ENCODE results near the gene KANSL1L. TPM values are rescaled to one million over a fixed set of nuclear protein-coding genes. Genes with fewer than 3 reads are reported as not detected.

KANSL1L gene
- total and polyA plus RNA-seq, 11 donors: 6.1 to 24.9 (median 18.0) TPM

GRCh38 chr2:210207929-210208328 is 36.7 kb upstream of the KANSL1L start:
- 71 to 91% (median 82%) methylated on average over 1 of the region's 1 CpG for WGBS, 4 donors
- H3K27me3 ChIP-seq: no peaks in the 10 kb centered on the region
- ATAC-seq: no peak

GRCh38 chr2:210203558-210203957 is 32.3 kb upstream of the KANSL1L start:
- no peak overlapping the region for H3K4me3 ChIP-seq
- no peaks in the 10 kb centered on the region for H3K4me1 ChIP-seq
- H3K36me3 ChIP-seq: no peaks in the 10 kb centered on the region
- no peaks in the 10 kb centered on the region for H3K27me3 ChIP-seq
- 53 to 75% (median 60%) methylated on average over 1 of the region's 1 CpG for WGBS, 4 donors
- no peaks in the 10 kb centered on the region for H3K9me3 ChIP-seq
- H3K27ac ChIP-seq: no peak overlapping the region
- ATAC-seq (no peak), DNase-seq (no peak)
- TF ChIP-seq CTCF (IDR thresholded peaks at IDR 0.05): no peak
- TF ChIP-seq POLR2A (IDR thresholded peaks at IDR 0.05): no peak
- intact Hi-C loops (cut with DNase I): no loop called here

More at GRCh38 chr2:210207929-210208328, 36.7 kb upstream of the KANSL1L start:
- Histone ChIP-seq H3K4me1 (no peaks in the 10 kb centered on the region), H3K36me3 (no peaks in the 10 kb centered on the region), H3K4me3 (no peak overlapping the region), H3K9me3 (no peaks in the 10 kb centered on the region), H3K27ac (no peak overlapping the region)
- intact Hi-C loops (cut with DNase I): no loop called here
- no peak for DNase-seq
- TF ChIP-seq POLR2A (IDR thresholded peaks at IDR 0.05): no peak
- no peak for TF ChIP-seq CTCF (IDR thresholded peaks at IDR 0.05)

DNA sequence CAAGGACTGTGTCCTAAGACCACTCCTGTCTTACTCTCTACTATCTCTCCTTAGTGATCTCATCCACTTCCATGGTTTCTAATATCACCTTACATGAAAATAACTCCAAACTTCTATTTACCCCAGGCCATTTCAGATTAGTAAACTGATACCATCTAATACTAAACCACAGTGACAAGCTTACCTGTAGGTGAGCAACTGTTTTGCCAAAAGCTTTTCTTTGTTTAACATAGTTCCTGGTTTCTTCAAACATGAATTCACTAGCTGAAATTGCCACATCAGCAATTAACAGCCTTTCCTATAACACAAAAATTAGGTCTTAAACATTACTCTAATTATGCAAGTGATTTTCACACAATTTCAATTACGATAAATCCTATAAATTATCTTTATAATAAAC is 31.9 kb upstream of the KANSL1L start:
- Histone ChIP-seq H3K27me3 (no peaks in the 10 kb centered on the region), H3K4me3 (no peak overlapping the region), H3K9me3 (no peaks in the 10 kb centered on the region), H3K27ac (no peak overlapping the region), H3K36me3 (no peaks in the 10 kb centered on the region), H3K4me1 (no peaks in the 10 kb centered on the region)
- intact Hi-C loops (cut with DNase I): no loop called here
- 76 to 84% (median 78%) methylated on average over 1 of the region's 1 CpG for WGBS, 4 donors
- DNase-seq: no peak
- no peak for ATAC-seq
- TF ChIP-seq CTCF (IDR thresholded peaks at IDR 0.05) (no peak), POLR2A (IDR thresholded peaks at IDR 0.05) (no peak)

DNA sequence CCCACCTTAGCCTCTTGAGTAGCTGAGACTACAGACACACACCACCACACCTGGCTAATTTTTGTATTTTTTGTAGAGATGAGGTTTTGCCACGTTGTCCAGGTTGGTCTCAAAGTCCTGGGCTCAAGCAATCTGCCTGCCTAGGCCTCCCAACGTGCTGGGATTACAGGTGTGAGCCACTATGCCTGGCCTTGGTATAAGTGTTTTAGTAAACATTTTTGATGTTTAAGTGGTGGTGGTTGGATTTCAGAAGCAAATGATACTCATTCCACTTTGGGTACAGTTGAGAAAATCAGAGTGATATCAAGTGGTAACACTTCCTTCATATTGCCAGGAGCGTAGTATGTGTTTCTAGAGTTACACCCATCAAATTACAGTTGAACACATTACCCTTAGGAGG is 28.6 kb upstream of the KANSL1L start:
- WGBS, 4 donors: 79 to 87% (median 86%) methylated on average over 3 of the region's 3 CpGs
- DNase-seq (no peak), ATAC-seq (no peak)
- Histone ChIP-seq H3K9me3 (no peaks in the 10 kb centered on the region), H3K27me3 (no peaks in the 10 kb centered on the region), H3K4me1 (peaks cover 0 to 4% (median 0%) of the 10 kb centered on the region in 12 donors), H3K4me3 (no peak overlapping the region), H3K36me3 (no peaks in the 10 kb centered on the region), H3K27ac (no peak overlapping the region)
- TF ChIP-seq CTCF (IDR thresholded peaks at IDR 0.05) (no peak), POLR2A (IDR thresholded peaks at IDR 0.05) (no peak)
- intact Hi-C loops (cut with DNase I): loop anchor here in 8 of 10 donors (2.0 to 10.0 kb wide), 7 partner anchors 123 to 868 kb away; partner anchors contain the start of gene MAP2 (in 1 of the 8)

Measured in heart left ventricle (tissue), 16 donors.